ENCODE data around the gene PRIM2. TPM values are rescaled to one million over a fixed set of nuclear protein-coding genes. Genes with fewer than 3 reads are reported as not detected.
A peak's percentile ranks its signal among the peaks of the same experiment; 100 is the strongest.

Gene PRIM2
- total and polyA plus RNA-seq, 2 of the 4 experiments (the other 2 are of a cell fraction), result 11.8 to 37.5 TPM

GRCh38 chr6:57303931-57304681 is 13.3 kb upstream of the PRIM2 start:
- peak overlapping the region; percentile 99 for H4K5ac ChIP-seq (ENCODE audit: low read depth, low read length)
- H2BK120ac ChIP-seq (ENCODE audit: low read depth, low read length), result peak overlapping the region; percentile 85
- H3K56ac ChIP-seq (ENCODE audit: extremely low read depth, insufficient read depth, low read length), result no peak overlapping the region
- H3K18ac ChIP-seq (ENCODE audit: low read depth, low read length), result peak overlapping the region; percentile 98
- H2AK5ac ChIP-seq (ENCODE audit: low read depth, low read length), result peak overlapping the region; percentile 80
- no peaks in the 10 kb centered on the region for H4K20me1 ChIP-seq (ENCODE audit: insufficient read depth, low read length)
- H3K4me3 ChIP-seq (ENCODE audit: insufficient read depth, low read depth, low read length), result no peak overlapping the region
- H3K9me1 ChIP-seq (ENCODE audit: insufficient read depth, low read length), result peaks cover 9% of the 10 kb centered on the region
- ChIA-PET CTCF (interaction anchor here (1.8 kb wide), 1 partner anchor 13 kb away, joined by 5 read pairs; the partner anchor contains the start of gene PRIM2), POLR2A (ENCODE audit: unreplicated experiment) (no interaction called here)
- H2BK15ac ChIP-seq (ENCODE audit: low read depth, low read length), result peak overlapping the region; percentile 80; the same call in 2 of the 3 replicates
- H2AK9ac ChIP-seq (replicated peaks; ENCODE audit: low read depth, low read length, poor library complexity), result no peak overlapping the region
- no peak overlapping the region; the same call in 1 of the 2 replicates for H3K9ac ChIP-seq (ENCODE audit: low read depth, low read length)
- DNase-seq, result no peak
- no peaks in the 10 kb centered on the region for H3K9me3 ChIP-seq (ENCODE audit: control insufficient read depth, insufficient read depth, low read length)
- H2BK5ac ChIP-seq (ENCODE audit: low read depth, low read length, poor library complexity, severe bottlenecking), result peak overlapping the region; percentile 34
- H3K27ac ChIP-seq (ENCODE audit: insufficient read depth, low read length), result peak overlapping the region; percentile 71; the same call in 1 of the 2 replicates
- H2BK20ac ChIP-seq (ENCODE audit: low read depth, low read length), result peak overlapping the region; percentile 87
- H2AFZ ChIP-seq (replicated peaks; ENCODE audit: low read length, poor library complexity), result peak overlapping the region; percentile 60
- peak overlapping the region; percentile 61; the same call in 1 of the 2 replicates for H3K4me2 ChIP-seq (ENCODE audit: low read depth, low read length)
- no peak for ATAC-seq (ENCODE audit: low read depth)
- peak overlapping the region; percentile 87 for H3K4ac ChIP-seq (ENCODE audit: low read depth, low read length)
- TF ChIP-seq ELK1 (IDR thresholded peaks at IDR 0.05; ENCODE audit: borderline replicate concordance, low read depth, low read length), result no peak
- TF ChIP-seq NFE2L2 (IDR thresholded peaks at IDR 0.05; ENCODE audit: low read depth, low read length), result no peak
- H3K79me1 ChIP-seq (ENCODE audit: low read depth in 1 of 2, low read length in 2 of 2), result no peaks in the 10 kb centered on the region
- H4K8ac ChIP-seq (ENCODE audit: low read depth in 2 of 2, low read length in 2 of 2), result peak overlapping the region in 1 of 2 experiments; percentile 57; a peak in 2 of 4 replicates
- H3K14ac ChIP-seq (replicated peaks; ENCODE audit: low read depth, low read length), result peak overlapping the region; percentile 52
- WGBS, 2 experiments (ENCODE audit: extremely low coverage in 2 of 2, insufficient read length in 1 of 2), result no CpG with 5 or more reads among the region's 1 CpG
- peak overlapping the region; percentile 76; the same call in 1 of the 2 replicates for H3K23ac ChIP-seq (ENCODE audit: low read depth, low read length)
- no peaks in the 10 kb centered on the region for H3K36me3 ChIP-seq (ENCODE audit: control insufficient read depth, insufficient read depth, low read length)
- H3K4me1 ChIP-seq (ENCODE audit: control insufficient read depth, insufficient read depth, low read length), result peaks cover 19% of the 10 kb centered on the region
- intact Hi-C loops (cut with micrococcal nuclease), result no loop called here
- H3K27me3 ChIP-seq (ENCODE audit: control insufficient read depth, insufficient read depth, low read length), result no peaks in the 10 kb centered on the region
- no TSS peak for BruUV-seq (replicated peaks)
- peak overlapping the region; percentile 88 for H4K91ac ChIP-seq (ENCODE audit: insufficient read depth, low read depth, low read length)
- dilution Hi-C loops (cut with HindIII; ENCODE audit: low sequenced_read_pairs, unreplicated experiment), result no loop called here
- in situ Hi-C loops (cut with MboI; ENCODE audit: low sequenced_read_pairs), result loop anchor here (25.0 kb wide), 2 partner anchors 667 to 967 kb away; partner anchors contain the start of gene DST

Data from IMR-90 (cell line).